ENCODE measurements around the gene GBF1. TPM values are rescaled to one million over a fixed set of nuclear protein-coding genes. Genes with fewer than 3 reads are reported as not detected.
A peak's percentile ranks its signal among the peaks of the same experiment; 100 is the strongest.
"Not testable (repeated sequence)": the region's sequence is repeated elsewhere in the genome, so short reads cannot be mapped to it uniquely, and the experiment has no call there.

The GBF1 gene
- total RNA-seq, 1 donor = 38.0 TPM

DNA sequence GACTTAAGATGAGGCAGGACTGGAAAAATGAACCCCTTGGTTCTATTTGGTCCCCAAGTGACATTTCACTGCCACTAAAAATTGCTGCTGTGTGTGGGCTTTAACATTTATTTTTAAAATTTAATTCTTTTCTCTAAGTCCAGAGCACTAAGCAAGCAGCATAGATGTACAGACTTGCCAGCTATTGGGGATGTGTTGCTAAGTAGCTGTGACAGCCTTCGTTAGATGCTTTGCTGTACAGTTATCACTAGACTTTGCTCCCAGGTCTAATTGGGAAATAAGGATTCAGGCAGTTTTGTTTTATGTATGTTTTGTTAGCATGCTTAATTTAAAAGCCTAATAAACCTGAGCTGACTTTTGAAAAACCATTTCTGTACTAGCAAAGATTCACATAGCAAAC lies 51.8 kb downstream of the GBF1 start:
- Histone ChIP-seq H3K9me3 (ENCODE audit: low read depth, low read length) (no peaks in the 10 kb centered on the region), H3K4me1 (ENCODE audit: insufficient read depth, low read length) (peaks cover 20% of the 10 kb centered on the region), H2AFZ (ENCODE audit: low read length) (no peak overlapping the region), H4K20me1 (ENCODE audit: insufficient read depth, low read length) (peaks cover 40% of the 10 kb centered on the region), H3K79me2 (ENCODE audit: insufficient read depth, low read length) (peaks cover 63% of the 10 kb centered on the region), H3K4me2 (ENCODE audit: insufficient read depth, low read length) (no peak overlapping the region), H3K4me3 (ENCODE audit: insufficient read depth, low read length) (no peak overlapping the region), H3K36me3 (ENCODE audit: insufficient read depth, low read length) (no peaks in the 10 kb centered on the region), H3K27me3 (ENCODE audit: insufficient read depth, low read length) (no peaks in the 10 kb centered on the region), H3K27ac (ENCODE audit: low read depth, low read length) (no peak overlapping the region)
- TF ChIP-seq, protein P1, sequence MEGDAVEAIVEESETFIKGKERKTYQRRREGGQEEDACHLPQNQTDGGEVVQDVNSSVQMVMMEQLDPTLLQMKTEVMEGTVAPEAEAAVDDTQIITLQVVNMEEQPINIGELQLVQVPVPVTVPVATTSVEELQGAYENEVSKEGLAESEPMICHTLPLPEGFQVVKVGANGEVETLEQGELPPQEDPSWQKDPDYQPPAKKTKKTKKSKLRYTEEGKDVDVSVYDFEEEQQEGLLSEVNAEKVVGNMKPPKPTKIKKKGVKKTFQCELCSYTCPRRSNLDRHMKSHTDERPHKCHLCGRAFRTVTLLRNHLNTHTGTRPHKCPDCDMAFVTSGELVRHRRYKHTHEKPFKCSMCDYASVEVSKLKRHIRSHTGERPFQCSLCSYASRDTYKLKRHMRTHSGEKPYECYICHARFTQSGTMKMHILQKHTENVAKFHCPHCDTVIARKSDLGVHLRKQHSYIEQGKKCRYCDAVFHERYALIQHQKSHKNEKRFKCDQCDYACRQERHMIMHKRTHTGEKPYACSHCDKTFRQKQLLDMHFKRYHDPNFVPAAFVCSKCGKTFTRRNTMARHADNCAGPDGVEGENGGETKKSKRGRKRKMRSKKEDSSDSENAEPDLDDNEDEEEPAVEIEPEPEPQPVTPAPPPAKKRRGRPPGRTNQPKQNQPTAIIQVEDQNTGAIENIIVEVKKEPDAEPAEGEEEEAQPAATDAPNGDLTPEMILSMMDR (IDR thresholded peaks at IDR 0.05; ENCODE audit: extremely low read depth, low read depth, low read length) = no peak
- DNase-seq (ENCODE audit: insufficient read length, low spot score, missing footprints) = no peak

DNA sequence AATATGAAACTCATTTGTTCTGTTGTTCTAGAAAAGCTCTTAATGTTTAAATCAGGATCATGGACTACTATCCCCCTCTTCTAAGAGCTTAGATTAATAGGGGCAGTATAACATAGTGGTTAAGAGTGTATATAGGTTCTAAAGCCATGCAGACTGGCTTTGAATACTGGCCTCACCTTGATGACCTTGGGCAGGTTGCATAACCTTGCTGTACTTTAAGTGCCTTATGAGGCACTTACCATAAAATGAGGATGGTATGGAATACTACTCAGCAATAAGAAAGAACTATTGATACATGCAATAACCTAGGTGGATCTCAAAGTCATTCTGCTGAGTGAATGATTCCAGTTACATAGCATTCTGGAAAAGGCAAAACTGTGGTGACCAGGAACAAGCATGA lies 53.6 kb downstream of the GBF1 start:
- Histone ChIP-seq H3K4me1 (ENCODE audit: insufficient read depth, low read length) (peaks cover 24% of the 10 kb centered on the region), H3K27me3 (ENCODE audit: insufficient read depth, low read length) (no peaks in the 10 kb centered on the region), H3K27ac (ENCODE audit: low read depth, low read length) (peak overlapping the region; percentile 93), H2AFZ (ENCODE audit: low read length) (no peak overlapping the region), H3K9me3 (ENCODE audit: low read depth, low read length) (no peaks in the 10 kb centered on the region), H3K4me3 (ENCODE audit: insufficient read depth, low read length) (no peak overlapping the region), H3K4me2 (ENCODE audit: insufficient read depth, low read length) (no peak overlapping the region), H3K36me3 (ENCODE audit: insufficient read depth, low read length) (no peaks in the 10 kb centered on the region), H3K79me2 (ENCODE audit: insufficient read depth, low read length) (peaks cover 68% of the 10 kb centered on the region), H4K20me1 (ENCODE audit: insufficient read depth, low read length) (peaks cover 46% of the 10 kb centered on the region)
- TF ChIP-seq, protein P1 (IDR thresholded peaks at IDR 0.05; ENCODE audit: extremely low read depth, low read depth, low read length) = no peak
- no peak for DNase-seq (ENCODE audit: insufficient read length, low spot score, missing footprints)

DNA sequence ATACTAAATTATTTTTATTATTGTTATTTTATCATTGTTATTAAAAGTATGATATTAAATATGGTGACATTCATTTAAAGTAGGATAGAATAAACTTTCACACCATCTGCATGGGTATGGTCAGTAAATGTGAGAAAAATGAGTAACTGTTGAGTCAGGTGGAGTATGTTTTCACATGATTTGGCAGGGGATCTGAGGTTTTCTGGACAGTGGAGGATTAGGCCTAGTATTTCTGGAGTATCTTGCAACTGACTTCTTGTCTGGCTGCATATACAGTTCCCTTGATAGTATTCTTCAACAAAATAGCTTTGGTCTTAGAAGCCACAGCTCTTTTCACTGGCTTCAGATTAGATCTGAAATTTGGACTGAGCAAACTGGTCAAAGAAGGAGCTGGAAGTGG lies 54.5 kb downstream of the GBF1 start:
- Histone ChIP-seq H3K9me3 (ENCODE audit: low read depth, low read length) (no peaks in the 10 kb centered on the region), H3K36me3 (ENCODE audit: insufficient read depth, low read length) (no peaks in the 10 kb centered on the region), H3K4me1 (ENCODE audit: insufficient read depth, low read length) (peaks cover 24% of the 10 kb centered on the region), H3K27me3 (ENCODE audit: insufficient read depth, low read length) (no peaks in the 10 kb centered on the region), H2AFZ (ENCODE audit: low read length) (no peak overlapping the region), H3K27ac (ENCODE audit: low read depth, low read length) (peak overlapping the region; percentile 93), H3K79me2 (ENCODE audit: insufficient read depth, low read length) (peaks cover 73% of the 10 kb centered on the region), H3K4me3 (ENCODE audit: insufficient read depth, low read length) (peak overlapping the region; percentile 41), H3K4me2 (ENCODE audit: insufficient read depth, low read length) (peak overlapping the region; percentile 78), H4K20me1 (ENCODE audit: insufficient read depth, low read length) (peaks cover 46% of the 10 kb centered on the region)
- TF ChIP-seq, protein P1 (IDR thresholded peaks at IDR 0.05; ENCODE audit: extremely low read depth, low read depth, low read length) = no peak
- peak; percentile 63 for DNase-seq (ENCODE audit: insufficient read length, low spot score, missing footprints)

DNA sequence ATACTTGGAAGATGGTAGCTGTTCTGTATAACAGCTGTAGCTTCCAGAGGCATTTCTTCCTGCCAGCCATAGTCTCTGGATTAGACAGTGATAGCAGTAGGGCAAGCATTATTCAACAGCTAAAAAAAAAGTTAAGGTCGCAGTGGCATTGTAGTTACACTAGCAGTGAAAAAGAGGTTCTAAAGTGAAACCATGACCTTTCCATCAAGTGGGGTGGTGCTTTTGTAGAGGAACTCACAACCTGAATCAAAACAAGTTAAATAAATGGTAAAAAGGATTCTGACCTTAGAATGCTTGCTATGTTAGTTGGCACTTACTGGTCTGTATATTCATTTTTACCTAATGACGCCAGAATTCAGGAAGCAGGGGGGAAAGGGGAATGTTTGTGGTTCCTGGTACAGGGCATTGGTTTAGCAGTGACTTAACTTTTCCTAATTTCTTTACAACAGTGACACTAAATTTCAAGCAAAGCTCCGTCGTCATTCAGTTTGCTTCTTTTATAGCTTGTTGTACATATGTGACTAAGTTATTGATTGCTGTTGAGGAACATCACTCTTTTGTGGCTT lies 55.0 kb downstream of the GBF1 start:
- Histone ChIP-seq H3K36me3 (ENCODE audit: insufficient read depth, low read length) (no peaks in the 10 kb centered on the region), H3K9me3 (ENCODE audit: low read depth, low read length) (no peaks in the 10 kb centered on the region), H3K79me2 (ENCODE audit: insufficient read depth, low read length) (peaks cover 73% of the 10 kb centered on the region), H4K20me1 (ENCODE audit: insufficient read depth, low read length) (peaks cover 48% of the 10 kb centered on the region), H3K27me3 (ENCODE audit: insufficient read depth, low read length) (no peaks in the 10 kb centered on the region), H3K4me2 (ENCODE audit: insufficient read depth, low read length) (peak overlapping the region; percentile 78), H3K27ac (ENCODE audit: low read depth, low read length) (peak overlapping the region; percentile 93), H3K4me1 (ENCODE audit: insufficient read depth, low read length) (peaks cover 24% of the 10 kb centered on the region), H2AFZ (ENCODE audit: low read length) (no peak overlapping the region), H3K4me3 (ENCODE audit: insufficient read depth, low read length) (peak overlapping the region; percentile 41)
- TF ChIP-seq, protein P1 (IDR thresholded peaks at IDR 0.05; ENCODE audit: extremely low read depth, low read depth, low read length) = no peak
- peak; percentile 64 for DNase-seq (ENCODE audit: insufficient read length, low spot score, missing footprints)

DNA sequence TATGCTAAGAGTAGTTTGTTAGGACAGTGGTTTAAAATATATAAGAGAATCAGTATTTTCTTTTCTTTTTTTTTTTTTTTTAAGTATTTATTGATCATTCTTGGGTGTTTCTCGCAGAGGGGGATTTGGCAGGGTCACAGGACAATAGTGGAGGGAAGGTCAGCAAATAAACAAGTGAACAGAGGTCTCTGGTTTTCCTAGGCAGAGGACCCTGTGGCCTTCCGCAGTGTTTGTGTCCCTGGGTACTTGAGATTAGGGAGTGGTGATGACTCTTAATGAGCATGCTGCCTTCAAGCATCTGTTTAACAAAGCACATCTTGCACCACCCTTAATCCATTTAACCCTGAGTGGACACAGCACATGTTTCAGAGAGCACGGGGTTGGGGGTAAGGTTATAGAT lies 55.6 kb downstream of the GBF1 start:
- peaks cover 77% of the 10 kb centered on the region for H3K79me2 ChIP-seq (ENCODE audit: insufficient read depth, low read length)
- H3K27me3 ChIP-seq (ENCODE audit: insufficient read depth, low read length); H2AFZ ChIP-seq (ENCODE audit: low read length); H3K36me3 ChIP-seq (ENCODE audit: insufficient read depth, low read length); DNase-seq (ENCODE audit: insufficient read length, low spot score, missing footprints); H3K9me3 ChIP-seq (ENCODE audit: low read depth, low read length); H3K4me3 ChIP-seq (ENCODE audit: insufficient read depth, low read length): not testable (repeated sequence)
- H3K27ac ChIP-seq (ENCODE audit: low read depth, low read length) = peak overlapping the region; percentile 93
- H3K4me2 ChIP-seq (ENCODE audit: insufficient read depth, low read length) = peak overlapping the region; percentile 78
- peaks cover 24% of the 10 kb centered on the region for H3K4me1 ChIP-seq (ENCODE audit: insufficient read depth, low read length)
- H4K20me1 ChIP-seq (ENCODE audit: insufficient read depth, low read length) = peaks cover 52% of the 10 kb centered on the region

DNA sequence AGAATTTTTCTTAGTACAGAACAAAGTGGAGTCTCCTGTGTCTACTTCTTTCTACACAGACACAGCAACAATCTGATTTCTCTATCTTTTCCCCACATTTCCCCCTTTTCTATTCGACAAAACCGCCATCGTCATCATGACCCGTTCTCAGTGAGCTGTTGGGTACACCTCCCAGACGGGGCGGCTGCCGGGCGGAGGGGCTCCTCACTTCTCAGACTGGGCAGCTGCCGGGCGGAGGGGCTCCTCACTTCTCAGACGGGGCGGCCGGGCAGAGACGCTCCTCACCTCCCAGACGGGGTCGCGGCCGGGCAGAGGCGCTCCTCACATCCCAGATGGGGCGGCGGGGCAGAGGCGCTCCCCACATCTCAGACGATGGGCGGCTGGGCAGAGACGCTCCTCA lies 56.0 kb downstream of the GBF1 start:
- peaks cover 24% of the 10 kb centered on the region for H3K4me1 ChIP-seq (ENCODE audit: insufficient read depth, low read length)
- H3K9me3 ChIP-seq (ENCODE audit: low read depth, low read length); DNase-seq (ENCODE audit: insufficient read length, low spot score, missing footprints); H3K4me3 ChIP-seq (ENCODE audit: insufficient read depth, low read length); H3K36me3 ChIP-seq (ENCODE audit: insufficient read depth, low read length); H3K4me2 ChIP-seq (ENCODE audit: insufficient read depth, low read length); H3K27me3 ChIP-seq (ENCODE audit: insufficient read depth, low read length); H3K27ac ChIP-seq (ENCODE audit: low read depth, low read length); H2AFZ ChIP-seq (ENCODE audit: low read length): not testable (repeated sequence)
- peaks cover 77% of the 10 kb centered on the region for H3K79me2 ChIP-seq (ENCODE audit: insufficient read depth, low read length)
- H4K20me1 ChIP-seq (ENCODE audit: insufficient read depth, low read length) = peaks cover 53% of the 10 kb centered on the region

All from osteoblast (primary cell).